Muscle layer of colon (tissue), 2 donors: ENCODE data around the gene TPPP2.

Experiments
- H3K27ac ChIP-seq: one replicate; pipeline ENCODE4 v1.7.0; 2013; ENCODE audit warnings: low read depth, mild to moderate bottlenecking, low read length, moderate library complexity
- H3K27me3 ChIP-seq, 2 donors: one replicate each; pipeline ENCODE4 v1.7.0; 2013; ENCODE audit warnings: low read length in 2 of 2, mild to moderate bottlenecking in 2 of 2; ENCODE audit not compliant: insufficient read depth in 2 of 2, control insufficient read depth in 1 of 2
- H3K36me3 ChIP-seq: one replicate; pipeline ENCODE4 v1.7.0; 2013; ENCODE audit warnings: mild to moderate bottlenecking, low read length; ENCODE audit not compliant: insufficient read depth
- H3K4me1 ChIP-seq: one replicate; pipeline ENCODE4 v1.7.0; 2013; ENCODE audit warnings: mild to moderate bottlenecking, low read length; ENCODE audit not compliant: insufficient read depth
- H3K4me3 ChIP-seq, 2 donors: one replicate each; pipeline ENCODE4 v1.7.0; 2013; ENCODE audit warnings: low read length in 2 of 2, low read depth in 1 of 2, mild to moderate bottlenecking in 1 of 2, moderate library complexity in 1 of 2
- H3K9ac ChIP-seq: one replicate; pipeline ENCODE4 v1.7.0; 2013; ENCODE audit warnings: low read length
- H3K9me3 ChIP-seq: one replicate; pipeline ENCODE4 v1.7.0; 2013; ENCODE audit warnings: mild to moderate bottlenecking, low read length
- donor health status: abdominal sarcoma.
- donor health status: Adenocarcinoma of cecum.

Gene TPPP2

DNA sequence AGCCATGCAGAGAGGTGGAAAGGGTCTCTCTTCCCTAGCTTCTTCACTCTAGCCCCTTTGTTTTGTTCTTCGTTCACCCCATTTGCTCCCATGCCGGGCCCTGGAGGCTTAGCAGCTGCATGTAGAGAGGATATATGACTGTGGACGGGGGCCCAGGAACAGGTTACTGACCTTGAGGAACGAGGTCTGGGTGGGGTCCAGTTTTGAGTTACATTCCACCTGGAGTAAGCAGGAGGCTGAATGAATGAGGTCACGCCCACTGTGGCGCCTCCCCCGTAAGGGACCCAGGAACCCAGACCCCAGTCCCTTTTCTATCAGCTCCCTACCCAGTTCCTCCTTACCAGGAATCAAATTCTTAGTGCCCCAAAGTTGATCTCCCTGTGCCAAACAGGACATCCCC, 11.7 kb upstream of the TPPP2 start:
- Histone ChIP-seq H3K4me3 (no peak overlapping the region), H3K9ac (no peak overlapping the region), H3K9me3 (no peaks in the 10 kb centered on the region), H3K36me3 (peaks cover 45% of the 10 kb centered on the region), H3K27ac (no peak overlapping the region), H3K27me3 (no peaks in the 10 kb centered on the region), H3K4me1 (peaks cover 12% of the 10 kb centered on the region)

GRCh38 chr14:21018781-21019180, 11.2 kb upstream of the TPPP2 start:
- H3K4me1 ChIP-seq: peaks cover 17% of the 10 kb centered on the region
- H3K4me3 ChIP-seq: no peak overlapping the region
- H3K36me3 ChIP-seq: peaks cover 45% of the 10 kb centered on the region
- H3K27me3 ChIP-seq: no peaks in the 10 kb centered on the region
- no peaks in the 10 kb centered on the region for H3K9me3 ChIP-seq
- no peak overlapping the region for H3K9ac ChIP-seq
- H3K27ac ChIP-seq: no peak overlapping the region

GRCh38 chr14:21019366-21019765, 10.7 kb upstream of the TPPP2 start:
- Histone ChIP-seq H3K9ac (no peak overlapping the region), H3K9me3 (no peaks in the 10 kb centered on the region), H3K4me1 (peaks cover 22% of the 10 kb centered on the region), H3K27ac (no peak overlapping the region), H3K36me3 (peaks cover 45% of the 10 kb centered on the region), H3K4me3 (no peak overlapping the region), H3K27me3 (no peaks in the 10 kb centered on the region)

GRCh38 chr14:21020977-21021545, 9.0 kb upstream of the TPPP2 start:
- Histone ChIP-seq H3K36me3 (peaks cover 45% of the 10 kb centered on the region), H3K9me3 (no peaks in the 10 kb centered on the region), H3K4me3 (no peak overlapping the region), H3K27me3 (no peaks in the 10 kb centered on the region), H3K9ac (no peak overlapping the region), H3K27ac (no peak overlapping the region), H3K4me1 (peaks cover 18% of the 10 kb centered on the region)

DNA sequence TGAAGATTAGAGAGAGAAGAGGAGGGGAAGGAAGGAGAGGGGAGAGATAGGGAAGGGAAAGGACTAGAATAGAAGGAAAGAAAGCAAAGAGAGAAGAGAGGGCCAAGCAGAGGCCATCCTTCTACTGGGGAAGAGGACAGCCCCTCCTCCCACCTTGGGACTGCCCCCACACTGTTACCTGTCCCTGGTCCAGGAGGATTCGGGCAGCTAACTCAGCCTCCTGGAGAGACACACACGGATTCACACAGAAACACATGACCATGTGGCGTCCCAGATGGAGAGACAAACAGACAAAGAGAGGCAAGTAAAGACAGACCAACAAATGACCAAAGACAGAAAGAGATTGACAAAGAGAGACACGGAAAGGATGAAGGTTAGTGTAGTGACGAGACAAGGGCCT, 7.3 kb upstream of the TPPP2 start:
- peaks cover 39% of the 10 kb centered on the region for H3K36me3 ChIP-seq
- H3K9me3 ChIP-seq: no peaks in the 10 kb centered on the region
- no peak overlapping the region for H3K4me3 ChIP-seq
- H3K27me3 ChIP-seq: no peaks in the 10 kb centered on the region
- H3K27ac ChIP-seq: no peak overlapping the region
- H3K9ac ChIP-seq: no peak overlapping the region
- peaks cover 25% of the 10 kb centered on the region for H3K4me1 ChIP-seq

DNA sequence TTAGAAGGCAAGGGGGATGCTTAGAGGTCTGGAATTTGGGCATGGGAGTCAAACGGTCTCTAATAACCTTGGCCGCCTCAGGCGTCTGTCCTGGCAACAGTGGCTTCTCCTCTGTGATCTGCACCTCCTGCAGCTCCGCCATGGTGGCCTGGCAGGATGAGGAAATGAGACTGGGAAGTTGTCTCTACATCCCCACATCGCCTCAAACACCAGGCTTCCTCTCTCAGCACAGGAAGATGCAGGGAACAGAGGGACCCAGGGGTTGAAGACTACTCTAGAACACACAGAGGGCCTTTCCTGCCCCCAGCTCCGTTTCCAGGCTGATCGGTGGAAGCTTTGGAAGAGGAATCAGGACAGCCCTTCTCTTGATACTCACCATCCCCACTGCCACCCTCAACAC, 6.8 kb upstream of the TPPP2 start:
- Histone ChIP-seq H3K9me3 (no peaks in the 10 kb centered on the region), H3K9ac (no peak overlapping the region), H3K27me3 (no peaks in the 10 kb centered on the region), H3K27ac (peak overlapping the region; percentile 63), H3K4me1 (peaks cover 25% of the 10 kb centered on the region), H3K36me3 (peaks cover 38% of the 10 kb centered on the region), H3K4me3 (peak overlapping the region in 1 of 2 donors; percentile 77)

DNA sequence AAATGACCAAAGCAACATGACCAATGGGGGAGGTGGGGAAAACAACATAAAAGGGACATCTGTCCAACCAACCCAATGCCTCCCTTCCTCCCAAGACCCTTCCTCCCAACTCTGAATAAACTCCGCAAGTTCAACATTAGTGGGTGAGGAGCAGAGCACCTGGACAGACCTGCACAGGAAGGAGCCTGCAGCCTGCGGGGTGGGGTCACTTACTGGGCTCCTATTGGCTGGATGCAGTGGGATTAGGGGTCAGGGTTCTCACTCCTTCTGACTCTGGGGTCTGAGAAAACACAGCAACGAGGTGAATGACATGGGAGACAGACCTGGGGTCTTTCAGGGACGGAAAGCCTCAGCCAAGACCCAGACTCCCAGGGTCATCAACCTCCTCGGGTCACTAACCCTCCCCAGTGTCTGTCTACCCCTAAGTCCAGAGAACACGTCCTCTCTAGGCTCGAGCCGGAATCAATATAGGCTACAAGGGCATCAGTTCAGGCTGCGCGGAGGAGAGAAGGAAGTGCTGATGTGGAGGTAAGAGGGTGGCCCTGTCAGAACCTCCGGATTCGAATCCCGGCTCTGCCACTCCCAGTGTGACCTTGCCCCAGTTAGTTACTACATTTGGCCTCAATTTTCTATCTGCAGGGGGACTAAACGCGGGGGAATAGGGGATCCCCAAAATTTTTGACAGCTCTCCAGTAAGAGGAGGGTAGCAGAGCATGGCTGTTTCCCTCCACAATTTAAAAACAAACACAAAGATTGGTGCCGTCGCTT, 6.0 kb upstream of the TPPP2 start:
- Histone ChIP-seq H3K9me3 (no peaks in the 10 kb centered on the region), H3K27ac (peak overlapping the region; percentile 81), H3K4me3 (peak overlapping the region; percentile 77 to 87), H3K9ac (peak overlapping the region; percentile 69), H3K27me3 (no peaks in the 10 kb centered on the region), H3K4me1 (peaks cover 25% of the 10 kb centered on the region), H3K36me3 (peaks cover 30% of the 10 kb centered on the region)

DNA sequence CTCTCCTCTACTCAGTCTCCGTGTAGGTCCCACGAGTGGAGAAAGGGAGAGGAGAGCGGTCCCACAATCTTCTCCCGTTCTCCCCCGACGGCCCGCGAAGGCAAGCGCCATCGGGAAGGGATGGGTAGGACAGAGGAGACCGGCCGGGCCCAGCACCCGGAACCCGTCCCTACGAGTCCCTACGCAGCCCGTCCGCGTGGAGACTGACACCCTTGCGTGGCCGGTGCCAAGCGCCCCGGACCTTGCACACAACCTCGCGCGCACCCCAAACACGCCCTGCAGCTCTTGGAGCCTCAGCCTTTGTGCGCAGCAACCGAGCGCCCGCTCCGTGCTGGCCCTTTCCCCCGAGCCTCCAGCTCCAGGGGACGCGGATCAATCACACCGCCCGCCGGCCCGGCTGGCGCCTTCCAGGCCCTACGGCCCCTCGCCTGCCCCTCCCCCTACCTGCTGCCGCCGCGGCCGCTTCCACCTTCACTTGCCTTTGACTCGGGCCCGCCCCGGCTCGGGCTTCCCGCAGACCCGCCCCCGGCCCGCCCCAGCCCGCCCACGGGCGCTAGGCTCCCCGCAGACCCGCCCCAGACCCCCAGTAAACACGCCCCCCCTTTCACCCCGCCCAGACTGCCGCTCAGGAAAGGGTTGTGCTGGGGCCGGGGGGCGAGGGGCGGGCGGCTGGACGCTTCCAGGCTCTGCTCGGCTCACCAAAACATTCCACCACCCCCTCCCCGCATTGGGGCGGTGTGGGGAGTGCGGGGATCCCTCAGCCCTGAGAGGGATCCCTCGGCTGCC, 5.2 kb upstream of the TPPP2 start, which contains the start of gene NDRG2:
TSS of gene NDRG2 (minus strand) at position 477 of the 786 bp plus-strand sequence. CDS start 1,746 bp downstream, outside the sequence.
- Histone ChIP-seq H3K27ac (peak within 1 kb of the TSS; percentile 81), H3K9me3 (no peaks in the 10 kb centered on the region), H3K9ac (peak within 1 kb of the TSS; percentile 69), H3K27me3 (no peaks in the 10 kb centered on the region), H3K36me3 (peaks cover 22% of the 10 kb centered on the region), H3K4me1 (peaks cover 25% of the 10 kb centered on the region), H3K4me3 (peak within 1 kb of the TSS; percentile 77 to 87)

DNA sequence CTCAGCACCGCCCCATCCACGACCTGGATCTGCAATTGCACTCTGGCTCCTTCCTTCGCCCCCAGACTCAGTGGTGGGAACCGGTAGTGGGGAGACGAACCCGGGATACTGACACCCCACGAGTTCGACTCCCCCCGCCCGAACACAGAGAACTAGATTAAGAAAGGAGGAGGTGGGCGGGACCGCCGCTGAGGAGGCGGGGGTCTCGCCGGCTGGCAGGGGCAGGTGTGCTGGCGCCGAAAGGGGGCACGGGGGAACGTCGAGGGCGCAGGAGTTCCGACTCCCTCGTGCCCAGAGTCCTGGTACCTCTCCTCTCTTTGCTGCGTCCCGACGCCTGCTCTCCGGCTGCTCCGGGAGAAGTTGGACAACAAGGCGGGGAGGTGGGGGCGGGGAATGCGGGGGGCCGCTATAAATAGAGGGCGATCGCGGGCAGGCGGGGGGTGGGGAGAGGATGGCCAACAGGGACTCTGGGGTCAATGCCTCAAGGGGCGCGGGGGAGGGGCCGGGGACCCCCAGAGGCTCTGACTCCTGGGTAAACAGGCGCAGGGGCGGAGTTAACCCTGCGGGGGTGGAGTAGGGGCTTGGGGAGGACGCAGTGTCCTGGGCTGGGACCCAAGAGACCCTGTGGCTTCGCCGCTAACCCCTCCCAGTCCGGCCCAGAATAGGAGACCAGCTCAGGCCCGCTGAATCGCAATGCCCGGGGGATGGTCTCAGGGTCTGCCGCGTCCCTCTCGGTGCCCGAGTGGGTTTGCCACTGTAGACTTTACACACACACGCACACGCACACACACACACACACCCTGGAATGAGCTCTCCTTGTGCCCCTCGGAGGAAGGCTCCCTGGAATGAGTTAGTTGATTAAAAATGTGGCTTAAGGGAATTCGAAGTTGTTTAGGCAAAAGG, 4.4 kb upstream of the TPPP2 start:
- Histone ChIP-seq H3K27me3 (no peaks in the 10 kb centered on the region), H3K9me3 (no peaks in the 10 kb centered on the region), H3K4me1 (peaks cover 25% of the 10 kb centered on the region), H3K4me3 (peak overlapping the region; percentile 69 to 87), H3K36me3 (peaks cover 17% of the 10 kb centered on the region), H3K27ac (peak overlapping the region; percentile 81), H3K9ac (peak overlapping the region; percentile 66)

GRCh38 chr14:21026274-21026987, 3.6 kb upstream of the TPPP2 start:
- Histone ChIP-seq H3K9ac (no peak overlapping the region), H3K36me3 (peaks cover 9% of the 10 kb centered on the region), H3K4me3 (no peak overlapping the region)

More at GRCh38 chr14:21026274-21026987, 3.6 kb upstream of the TPPP2 start:
- peaks cover 25% of the 10 kb centered on the region for H3K4me1 ChIP-seq
- no peaks in the 10 kb centered on the region for H3K27me3 ChIP-seq
- H3K9me3 ChIP-seq: no peaks in the 10 kb centered on the region
- H3K27ac ChIP-seq: peak overlapping the region; percentile 81
